ENCODE measurements around the gene TICAM1.

DNA sequence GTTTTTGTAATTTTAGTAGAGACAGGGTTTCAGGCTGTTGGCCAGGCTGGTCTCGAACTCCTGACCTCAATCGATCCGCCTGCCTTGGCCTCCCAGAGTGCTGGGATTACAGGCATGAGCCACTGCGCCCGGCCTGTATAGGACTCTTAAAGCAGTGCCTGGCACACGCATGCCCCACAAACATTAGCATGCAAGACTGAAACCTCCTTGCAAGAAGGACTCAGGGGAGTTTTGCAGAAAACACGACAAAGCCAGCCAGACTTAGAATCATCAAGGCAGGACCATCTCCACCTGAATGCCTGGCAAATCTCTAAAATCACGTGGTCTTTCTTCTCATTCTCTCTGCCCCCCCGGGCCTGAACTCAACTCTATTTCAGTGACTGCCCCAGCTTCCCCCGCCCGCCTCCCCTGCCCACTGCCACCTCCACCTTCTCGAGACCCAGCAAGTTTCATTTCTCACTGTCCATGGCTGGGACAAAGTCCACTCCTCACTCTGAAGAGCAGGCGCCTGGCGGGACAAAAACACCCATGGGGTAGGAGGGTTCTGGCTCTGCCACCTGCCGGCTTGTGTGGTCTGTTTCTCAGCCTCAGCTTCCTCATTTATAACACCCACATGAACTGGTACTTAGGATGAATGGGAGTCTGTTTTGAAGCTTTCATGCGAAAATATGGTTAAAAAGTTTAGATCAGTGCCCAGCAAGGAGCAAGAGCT, 2.4 kb downstream of the TICAM1 start:
- no peak for TF ChIP-seq CTCF (conservative IDR thresholded peaks at IDR 0.05)
- TF ChIP-seq ZFX (IDR thresholded peaks at IDR 0.05): no peak

Measured in C4-2B (cell line).